ENCODE measurements around the gene PLCG1.

Gene PLCG1

GRCh38 chr20:41151134-41151869, 14.0 kb downstream of the PLCG1 start:
- no peak for TF ChIP-seq CTCF (IDR thresholded peaks at IDR 0.05)

- no peak for TF ChIP-seq CTCF (IDR thresholded peaks at IDR 0.05)
These were observed 14.9 kb downstream of the PLCG1 start for GRCh38 chr20:41152108-41152757.

- TF ChIP-seq CTCF (IDR thresholded peaks at IDR 0.05) = no peak
These were observed 17.3 kb downstream of the PLCG1 start for GRCh38 chr20:41154436-41155176.

GRCh38 chr20:41155261-41155660, 17.9 kb downstream of the PLCG1 start:
- TF ChIP-seq CTCF (IDR thresholded peaks at IDR 0.05) = no peak

GRCh38 chr20:41158082-41158625, 20.8 kb downstream of the PLCG1 start:
- TF ChIP-seq CTCF (IDR thresholded peaks at IDR 0.05) = no peak

- no peak for TF ChIP-seq CTCF (IDR thresholded peaks at IDR 0.05)
These were observed 22.2 kb downstream of the PLCG1 start for GRCh38 chr20:41159547-41159946.

GRCh38 chr20:41160686-41161085, 23.3 kb downstream of the PLCG1 start:
- no peak for TF ChIP-seq CTCF (IDR thresholded peaks at IDR 0.05)
